H9 (cell line): Measurements from ENCODE around the gene PJA1. TPM values are rescaled to one million over a fixed set of nuclear protein-coding genes. Genes with fewer than 3 reads are reported as not detected.

Experiments used
- DNase-seq: peaks from one replicate; pipeline ENCODE4 v3.0.0-alpha.2; 2017
- H2AFZ ChIP-seq: one replicate; pipeline ENCODE4 v1.6.1; 2013; ENCODE audit warnings: mild to moderate bottlenecking, low read length, control low read depth, moderate library complexity
- H2AK5ac ChIP-seq: 2 replicates; pipeline ENCODE4 v1.6.1; 2013; ENCODE audit warnings: low read length, control low read depth, mixed read lengths; ENCODE audit not compliant: insufficient read length
- H2BK120ac ChIP-seq: one replicate; pipeline ENCODE4 v1.6.1; 2013; ENCODE audit warnings: low read depth, mild to moderate bottlenecking, low read length, control low read depth, inconsistent platforms; ENCODE audit not compliant: poor library complexity, severe bottlenecking
- H2BK12ac ChIP-seq: 2 replicates; pipeline ENCODE4 v1.6.1; 2013; ENCODE audit warnings: low read length, control low read depth, mixed read lengths, low read depth; ENCODE audit not compliant: insufficient read length
- H2BK15ac ChIP-seq: 2 replicates; pipeline ENCODE4 v1.6.1; 2013; ENCODE audit warnings: low read depth, low read length, control low read depth
- H2BK20ac ChIP-seq: one replicate; pipeline ENCODE4 v1.6.1; 2013; ENCODE audit warnings: low read depth, mild to moderate bottlenecking, low read length, control low read depth, inconsistent platforms; ENCODE audit not compliant: poor library complexity, severe bottlenecking
- H2BK5ac ChIP-seq: 2 replicates; pipeline ENCODE4 v1.6.1; 2013; ENCODE audit warnings: low read length, control low read depth, mixed read lengths; ENCODE audit not compliant: insufficient read length
- H3K14ac ChIP-seq: 2 replicates; pipeline ENCODE4 v1.6.1; 2013; ENCODE audit warnings: low read length, control low read depth; ENCODE audit not compliant: insufficient read depth
- H3K18ac ChIP-seq: 2 replicates; pipeline ENCODE4 v1.6.1; 2013; ENCODE audit warnings: low read depth, mild to moderate bottlenecking, mixed read lengths, low read length, control low read depth; ENCODE audit not compliant: insufficient read length
- H3K23ac ChIP-seq: 2 replicates; pipeline ENCODE4 v1.6.1; 2013; ENCODE audit warnings: low read length, control low read depth, mixed read lengths, low read depth; ENCODE audit not compliant: insufficient read length
- H3K23me2 ChIP-seq: 2 replicates; pipeline ENCODE4 v1.6.1; 2013; ENCODE audit warnings: low read depth, mild to moderate bottlenecking, mixed read lengths, low read length, control low read depth; ENCODE audit not compliant: insufficient read length, poor library complexity, severe bottlenecking
- H3K27ac ChIP-seq: 2 replicates; pipeline ENCODE4 v1.5.1; 2013; ENCODE audit warnings: low read length, control low read depth, mixed read lengths, low read depth; ENCODE audit not compliant: insufficient read length
- H3K27me3 ChIP-seq: 2 replicates; pipeline ENCODE4 v1.6.1; 2013; ENCODE audit warnings: low read length, control low read depth, inconsistent platforms; ENCODE audit not compliant: insufficient read depth
- H3K4ac ChIP-seq: 2 replicates; pipeline ENCODE4 v1.6.1; 2013; ENCODE audit warnings: low read depth, mild to moderate bottlenecking, control low read depth, inconsistent platforms, low read length, moderate library complexity
- H3K4me1 ChIP-seq: 2 replicates; pipeline ENCODE4 v1.6.1; 2013; ENCODE audit warnings: low read length, control low read depth, inconsistent platforms; ENCODE audit not compliant: insufficient read depth
- H3K4me2 ChIP-seq: 2 replicates; pipeline ENCODE4 v1.6.1; 2013; ENCODE audit warnings: low read length, control low read depth, mixed read lengths; ENCODE audit not compliant: insufficient read length, insufficient read depth
- H3K56ac ChIP-seq: 2 replicates; pipeline ENCODE4 v1.6.1; 2013; ENCODE audit warnings: low read depth, mild to moderate bottlenecking, mixed read lengths, low read length, control low read depth; ENCODE audit not compliant: insufficient read length
- H3K79me1 ChIP-seq: 2 replicates; pipeline ENCODE4 v1.6.1; 2013; ENCODE audit warnings: low read depth, mild to moderate bottlenecking, moderate library complexity, low read length, control low read depth, inconsistent platforms; ENCODE audit not compliant: insufficient read depth, poor library complexity, severe bottlenecking
- H3K79me2 ChIP-seq: 2 replicates; pipeline ENCODE4 v1.6.1; 2013; ENCODE audit warnings: low read length, control low read depth, inconsistent platforms; ENCODE audit not compliant: insufficient read depth
- H3K9ac ChIP-seq: 2 replicates; pipeline ENCODE4 v1.6.1; 2013; ENCODE audit warnings: low read length, control low read depth, mixed read lengths; ENCODE audit not compliant: insufficient read length; ENCODE audit errors: extremely low read depth
- H3K9me3 ChIP-seq: one replicate; pipeline ENCODE4 v1.6.1; 2013; ENCODE audit warnings: low read depth, low read length, inconsistent platforms; ENCODE audit not compliant: control insufficient read depth
- H3T11ph ChIP-seq: one replicate; pipeline ENCODE4 v1.6.1; 2013; ENCODE audit warnings: mild to moderate bottlenecking, low read length, control low read depth, inconsistent platforms
- H4K20me1 ChIP-seq: one replicate; pipeline ENCODE4 v1.6.1; 2013; ENCODE audit not compliant: control insufficient read depth, insufficient read length, insufficient read depth
- H4K5ac ChIP-seq: 2 replicates; pipeline ENCODE4 v1.6.1; 2013; ENCODE audit warnings: low read depth, mild to moderate bottlenecking, mixed read lengths, low read length, control low read depth; ENCODE audit not compliant: insufficient read length
- H4K8ac ChIP-seq: replicated peaks from 2 replicates; pipeline ENCODE4 v1.6.1; 2013; ENCODE audit warnings: low read length, control low read depth, mixed read lengths, low read depth; ENCODE audit not compliant: insufficient read length
- H4K91ac ChIP-seq: 2 replicates; pipeline ENCODE4 v1.6.1; 2013; ENCODE audit warnings: low read depth, mild to moderate bottlenecking, moderate library complexity, mixed read lengths, low read length, control low read depth; ENCODE audit not compliant: insufficient read length
- H3K27ac Mint-ChIP-seq, 3 experiments: 2 replicates in 2 of 3; 3 replicates in 1 of 3; pipeline ENCODE4 v1.8.0; 2020 to 2021; ENCODE audit warnings: mixed read lengths in 3 of 3, mild to moderate bottlenecking in 1 of 3, moderate library complexity in 1 of 3
- H3K27me3 Mint-ChIP-seq: 2 replicates; pipeline ENCODE4 v1.8.0; 2021; ENCODE audit warnings: low read depth, mild to moderate bottlenecking, moderate library complexity, mixed read lengths
- H3K36me3 Mint-ChIP-seq, 3 experiments: 2 replicates in 2 of 3; 3 replicates in 1 of 3; pipeline ENCODE4 v1.8.0; 2020 to 2021; ENCODE audit warnings: low read depth in 3 of 3, mixed read lengths in 3 of 3; ENCODE audit not compliant: insufficient read depth in 1 of 3
- H3K4me1 Mint-ChIP-seq, 2 experiments: 2 replicates each; pipeline ENCODE4 v1.8.0; 2020; ENCODE audit warnings: mixed read lengths in 2 of 2
- H3K4me3 Mint-ChIP-seq, 2 experiments: 2 replicates in 1 of 2; 3 replicates in 1 of 2; pipeline ENCODE4 v1.8.0; 2020 to 2021; ENCODE audit warnings: mild to moderate bottlenecking in 2 of 2, mixed read lengths in 2 of 2, moderate library complexity in 1 of 2
- H3K9me3 Mint-ChIP-seq, 2 experiments: 2 replicates in 1 of 2; 3 replicates in 1 of 2; pipeline ENCODE4 v1.8.0; 2020; ENCODE audit warnings: mild to moderate bottlenecking in 2 of 2, mixed read lengths in 2 of 2, moderate library complexity in 1 of 2
- WGBS: extraction: QIAGEN DNeasy Blood & Tissue Kit; methylation state at CpG from one replicate; pipeline ENCODE4 v1.1.7; 2013; ENCODE audit warnings: missing lambda C conversion rate, low lambda C conversion rate, mixed read lengths; ENCODE audit not compliant: insufficient read length; ENCODE audit errors: extremely low coverage; 5-methylcytosine and 5-hydroxymethylcytosine counted together
- total RNA-seq: library from RNA; stranded (reverse); gene quantifications from 2 replicates; pipeline ENCODE4 v1.2.1, GENCODE V29; 2021
- TF ChIP-seq, protein P1 (sequence below): fragments of 200-600 bp; sonication (generic); conservative IDR thresholded peaks from 3 replicates; pipeline ENCODE4 v1.8.0; 2021; ENCODE audit warnings: antibody characterized with exemption, mild to moderate bottlenecking

PJA1 gene
- total RNA-seq, 1 experiment from 2014 or later: 41.4 TPM

DNA sequence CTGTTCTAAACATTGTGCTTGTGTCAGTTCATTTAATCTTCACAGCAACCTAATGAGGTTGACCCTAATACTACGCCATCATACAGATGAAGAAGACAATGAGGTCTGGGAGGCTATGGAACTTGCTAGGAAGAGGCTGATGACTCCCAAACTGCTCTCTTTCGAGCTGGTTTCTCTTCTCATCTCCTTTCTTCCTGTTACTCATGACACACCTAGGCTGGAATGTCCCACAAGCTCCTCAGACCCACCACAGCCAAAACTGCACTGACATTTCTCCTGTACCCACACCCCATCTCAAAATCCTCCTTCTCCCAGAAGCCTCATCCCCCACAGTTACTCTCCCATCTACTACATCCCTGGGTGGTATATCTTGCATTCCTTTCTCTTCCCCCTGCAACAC lies 27.4 kb upstream of the PJA1 start:
- no peak overlapping the region for H3K23ac ChIP-seq
- no peak overlapping the region for H3K14ac ChIP-seq
- H3K18ac ChIP-seq: no peak overlapping the region
- no peak overlapping the region for H4K5ac ChIP-seq
- H3T11ph ChIP-seq: no peak overlapping the region
- H3K9ac ChIP-seq: no peak overlapping the region
- Mint-ChIP-seq H3K4me3 (no peak overlapping the region), H3K4me1 (peaks cover 6 to 10% of the 10 kb centered on the region in 2 experiments), H3K27me3 (peaks cover 16% of the 10 kb centered on the region), H3K9me3 (peaks cover 66 to 86% of the 10 kb centered on the region in 2 experiments), H3K27ac (no peak overlapping the region), H3K36me3 (0 out of 7 replicates have a peak, but pooled peaks cover 0 to 4% (median 0%) of the 10 kb centered on the region in 3 experiments)
- TF ChIP-seq, protein P1, sequence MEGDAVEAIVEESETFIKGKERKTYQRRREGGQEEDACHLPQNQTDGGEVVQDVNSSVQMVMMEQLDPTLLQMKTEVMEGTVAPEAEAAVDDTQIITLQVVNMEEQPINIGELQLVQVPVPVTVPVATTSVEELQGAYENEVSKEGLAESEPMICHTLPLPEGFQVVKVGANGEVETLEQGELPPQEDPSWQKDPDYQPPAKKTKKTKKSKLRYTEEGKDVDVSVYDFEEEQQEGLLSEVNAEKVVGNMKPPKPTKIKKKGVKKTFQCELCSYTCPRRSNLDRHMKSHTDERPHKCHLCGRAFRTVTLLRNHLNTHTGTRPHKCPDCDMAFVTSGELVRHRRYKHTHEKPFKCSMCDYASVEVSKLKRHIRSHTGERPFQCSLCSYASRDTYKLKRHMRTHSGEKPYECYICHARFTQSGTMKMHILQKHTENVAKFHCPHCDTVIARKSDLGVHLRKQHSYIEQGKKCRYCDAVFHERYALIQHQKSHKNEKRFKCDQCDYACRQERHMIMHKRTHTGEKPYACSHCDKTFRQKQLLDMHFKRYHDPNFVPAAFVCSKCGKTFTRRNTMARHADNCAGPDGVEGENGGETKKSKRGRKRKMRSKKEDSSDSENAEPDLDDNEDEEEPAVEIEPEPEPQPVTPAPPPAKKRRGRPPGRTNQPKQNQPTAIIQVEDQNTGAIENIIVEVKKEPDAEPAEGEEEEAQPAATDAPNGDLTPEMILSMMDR: no peak
- no peaks in the 10 kb centered on the region for H3K79me2 ChIP-seq
- no peak overlapping the region for H2BK120ac ChIP-seq
- H3K4ac ChIP-seq: no peak overlapping the region
- H2BK15ac ChIP-seq: no peak overlapping the region
- H4K20me1 ChIP-seq: no peaks in the 10 kb centered on the region
- H2AFZ ChIP-seq: no peak overlapping the region
- H2BK20ac ChIP-seq: no peak overlapping the region
- no peaks in the 10 kb centered on the region for H3K79me1 ChIP-seq
- WGBS: no CpG with 5 or more reads among the region's 2 CpGs
- no peak overlapping the region for H3K27ac ChIP-seq
- H2BK12ac ChIP-seq: no peak overlapping the region
- no peak overlapping the region for H2AK5ac ChIP-seq
- no peaks in the 10 kb centered on the region for H3K23me2 ChIP-seq
- no peak overlapping the region for H2BK5ac ChIP-seq
- H4K91ac ChIP-seq: no peak overlapping the region
- no peak overlapping the region for H3K4me2 ChIP-seq
- no peak overlapping the region for H3K56ac ChIP-seq
- no peaks in the 10 kb centered on the region for H3K27me3 ChIP-seq
- no peaks in the 10 kb centered on the region for H3K4me1 ChIP-seq
- no peak for DNase-seq
- H4K8ac ChIP-seq: no peak overlapping the region
- no peaks in the 10 kb centered on the region for H3K9me3 ChIP-seq
